Stomach smooth muscle (tissue), 2 donors: Measurements from ENCODE around the gene NPY4R2.
"Not testable (repeated sequence)": the region's sequence is repeated elsewhere in the genome, so short reads cannot be mapped to it uniquely, and the experiment has no call there.

Experiments used
- H3K27ac ChIP-seq: one replicate; pipeline ENCODE4 v1.7.0; 2013; ENCODE audit warnings: mild to moderate bottlenecking, low read length, inconsistent platforms
- H3K27me3 ChIP-seq, 2 donors: one replicate each; pipeline ENCODE4 v1.7.0; 2013; ENCODE audit warnings: low read length in 2 of 2; ENCODE audit not compliant: insufficient read depth in 2 of 2, control insufficient read depth in 1 of 2
- H3K36me3 ChIP-seq, 2 donors: one replicate each; pipeline ENCODE4 v1.7.0; 2013; ENCODE audit warnings: low read length in 2 of 2; ENCODE audit not compliant: control insufficient read depth in 2 of 2, insufficient read depth in 2 of 2
- H3K4me1 ChIP-seq: one replicate; pipeline ENCODE4 v1.7.0; 2013; ENCODE audit warnings: low read length; ENCODE audit not compliant: control insufficient read depth, insufficient read depth
- H3K4me3 ChIP-seq, 2 donors: one replicate each; pipeline ENCODE4 v1.7.0; 2013; ENCODE audit warnings: low read length in 2 of 2
- H3K9ac ChIP-seq, 2 donors: one replicate each; pipeline ENCODE4 v1.7.0; 2013; ENCODE audit warnings: low read length in 2 of 2, mild to moderate bottlenecking in 1 of 2
- H3K9me3 ChIP-seq, 2 donors: one replicate each; pipeline ENCODE4 v1.7.0; 2013; ENCODE audit warnings: low read length in 2 of 2; ENCODE audit not compliant: control insufficient read depth in 2 of 2
- donor health status: healthy.
- donor health status: Pancreatic carcinoma.

The NPY4R2 gene

DNA sequence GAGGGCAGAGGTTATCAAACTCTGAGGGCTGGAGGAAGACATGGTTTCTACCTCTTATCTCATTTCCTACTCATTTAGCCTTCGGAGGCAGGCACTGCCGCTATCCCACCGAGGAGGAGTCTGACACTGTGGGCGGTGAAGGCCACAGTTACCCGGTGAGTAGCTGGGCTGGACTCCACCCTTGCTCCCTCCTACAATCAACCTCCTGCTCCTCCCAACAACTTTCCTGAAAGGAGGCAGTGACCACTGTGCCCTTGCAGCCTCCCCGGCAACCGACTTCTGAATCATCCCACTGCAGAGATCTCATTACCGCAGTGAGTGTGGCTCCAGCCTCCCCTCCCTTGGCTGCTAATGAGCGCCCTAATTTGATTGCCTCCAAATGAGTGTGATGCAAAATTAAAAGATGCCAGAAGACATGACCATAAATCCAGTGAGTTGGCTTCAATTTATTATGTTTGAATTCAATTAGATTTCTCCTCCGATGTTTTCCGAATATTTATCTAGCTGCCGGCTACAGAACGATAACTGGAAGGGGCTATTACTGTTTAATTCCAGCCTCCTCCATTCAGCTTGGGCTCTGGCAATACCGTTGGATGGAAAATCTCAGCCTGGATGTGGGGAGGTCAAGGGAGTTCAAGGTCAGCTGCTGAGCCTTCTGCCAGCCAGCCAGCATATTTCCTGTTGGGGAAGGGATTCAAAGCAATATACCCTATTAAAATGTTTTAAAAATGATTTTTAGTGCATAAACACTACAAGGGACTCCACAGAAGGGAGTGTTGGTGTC, 46.0 kb downstream of the NPY4R2 start:
- not testable (repeated sequence) for H3K27me3 ChIP-seq, H3K9me3 ChIP-seq, H3K9ac ChIP-seq, H3K27ac ChIP-seq, H3K4me3 ChIP-seq, H3K4me1 ChIP-seq, H3K36me3 ChIP-seq

DNA sequence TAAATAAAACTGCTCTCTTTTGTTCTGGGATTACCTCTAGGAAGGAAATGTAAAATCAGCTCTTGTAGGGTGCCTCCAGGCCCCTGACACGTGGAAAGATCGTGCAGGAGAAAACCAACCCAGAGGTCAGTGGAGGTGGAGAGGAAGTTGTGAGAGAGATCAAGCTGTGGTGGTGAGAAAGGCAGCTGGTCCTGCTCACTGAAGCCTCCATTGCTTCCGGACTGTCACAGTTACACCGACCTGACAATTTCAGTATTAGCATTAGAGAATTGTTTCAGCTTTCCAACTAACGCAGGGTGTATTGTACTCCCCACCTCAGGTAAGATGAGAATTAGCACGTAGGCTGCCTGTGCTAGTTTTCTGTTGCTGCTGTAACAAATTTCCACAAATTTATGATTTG, 50.5 kb downstream of the NPY4R2 start:
- H3K9me3 ChIP-seq, H3K36me3 ChIP-seq, H3K9ac ChIP-seq, H3K27ac ChIP-seq, H3K4me3 ChIP-seq, H3K4me1 ChIP-seq, H3K27me3 ChIP-seq: not testable (repeated sequence)

DNA sequence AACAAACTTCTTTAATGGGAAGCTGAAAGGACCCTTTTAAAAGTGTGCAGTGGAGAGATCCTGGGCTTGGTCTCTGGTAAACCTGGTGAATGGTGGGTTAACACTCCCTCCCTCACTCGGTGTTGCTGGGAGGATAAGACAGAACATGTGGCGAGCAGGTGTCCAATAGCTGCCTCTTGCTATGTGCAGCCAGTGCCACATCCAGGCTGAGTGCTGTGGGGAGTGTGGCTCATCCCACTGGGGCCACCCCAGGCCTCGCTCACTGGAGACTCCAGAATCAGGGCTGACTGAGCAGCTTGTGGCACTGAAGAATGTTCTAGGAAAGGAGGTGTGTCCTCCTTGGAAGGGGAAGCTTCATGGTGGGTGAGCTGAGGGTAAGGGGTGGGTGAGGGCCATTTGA, 51.6 kb downstream of the NPY4R2 start:
- not testable (repeated sequence) for H3K4me1 ChIP-seq, H3K9me3 ChIP-seq

DNA sequence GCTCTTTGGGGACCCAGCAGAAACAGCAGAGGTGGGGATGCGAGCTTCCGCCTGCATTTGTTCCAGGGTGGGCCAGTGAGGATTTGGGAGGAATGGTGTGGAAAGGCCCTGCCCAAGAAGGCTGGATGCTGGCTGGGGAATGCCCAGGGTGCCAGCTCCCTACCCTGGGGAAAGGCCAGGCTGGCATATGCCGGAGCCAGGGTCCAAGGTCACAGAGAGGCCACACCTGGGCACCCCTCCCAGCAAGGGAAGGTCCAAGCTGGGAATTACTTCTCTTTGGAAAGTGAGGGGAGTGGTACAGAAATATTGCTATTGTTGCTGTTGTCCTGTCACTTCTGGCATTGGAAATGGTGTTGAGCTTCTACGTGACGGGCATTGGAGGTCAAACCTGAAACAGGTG, 53.1 kb downstream of the NPY4R2 start:
- H3K27me3 ChIP-seq, H3K4me1 ChIP-seq, H3K9me3 ChIP-seq, H3K4me3 ChIP-seq, H3K36me3 ChIP-seq, H3K9ac ChIP-seq, H3K27ac ChIP-seq: not testable (repeated sequence)

More for the DNA sequence above, 51.6 kb downstream of the NPY4R2 start:
- H3K4me3 ChIP-seq, H3K27me3 ChIP-seq, H3K27ac ChIP-seq, H3K9ac ChIP-seq, H3K36me3 ChIP-seq: not testable (repeated sequence)

DNA sequence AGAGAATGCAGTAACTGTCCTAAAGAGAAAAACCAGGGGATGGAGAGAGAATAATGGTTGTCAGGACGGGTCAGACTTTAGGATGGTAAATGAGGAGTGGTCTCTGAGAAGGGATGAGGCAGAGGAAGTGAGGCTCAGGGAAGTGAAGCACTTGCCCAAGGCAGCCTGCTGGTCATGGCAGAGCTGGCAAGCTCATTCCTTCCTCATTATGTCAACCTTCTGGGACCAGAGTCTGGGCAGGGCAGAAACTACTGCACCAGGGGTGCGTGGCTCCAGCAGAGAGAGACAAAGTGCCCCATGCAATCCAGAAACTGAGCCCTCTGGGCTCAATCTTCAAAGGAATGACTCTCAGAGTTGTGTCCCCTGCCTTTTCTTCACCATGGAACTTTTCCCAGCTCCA, 53.6 kb downstream of the NPY4R2 start:
- not testable (repeated sequence) for H3K36me3 ChIP-seq, H3K4me3 ChIP-seq, H3K27me3 ChIP-seq, H3K27ac ChIP-seq, H3K9ac ChIP-seq, H3K4me1 ChIP-seq, H3K9me3 ChIP-seq
